Iris pigment epithelial cell (primary cell): ENCODE results near the gene MED28.

Experiments
- DNase-seq: peaks from one replicate; pipeline ENCODE4 v3.0.0-alpha.2; 2011; ENCODE audit warnings: low read depth

MED28 gene

DNA sequence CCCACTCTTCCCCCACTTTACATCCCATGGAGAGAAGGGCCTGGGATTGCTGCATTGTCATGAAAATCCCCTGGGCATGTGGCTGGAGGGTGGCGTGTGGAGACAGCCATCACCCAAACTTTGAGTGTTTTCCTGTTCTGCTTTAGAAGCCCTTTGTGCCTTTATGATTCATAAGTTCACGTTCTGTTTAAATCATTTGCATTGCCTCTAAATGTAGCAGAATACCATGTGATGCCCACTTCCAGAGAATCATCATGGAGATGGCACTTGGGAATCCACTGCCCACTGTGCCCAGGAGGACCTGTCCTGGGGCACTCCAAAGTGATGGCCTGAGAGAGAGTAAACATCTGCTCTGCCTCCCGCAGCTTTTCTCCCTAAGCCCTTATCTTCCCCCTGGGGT is 52.8 kb downstream of the MED28 start:
- no peak for DNase-seq

DNA sequence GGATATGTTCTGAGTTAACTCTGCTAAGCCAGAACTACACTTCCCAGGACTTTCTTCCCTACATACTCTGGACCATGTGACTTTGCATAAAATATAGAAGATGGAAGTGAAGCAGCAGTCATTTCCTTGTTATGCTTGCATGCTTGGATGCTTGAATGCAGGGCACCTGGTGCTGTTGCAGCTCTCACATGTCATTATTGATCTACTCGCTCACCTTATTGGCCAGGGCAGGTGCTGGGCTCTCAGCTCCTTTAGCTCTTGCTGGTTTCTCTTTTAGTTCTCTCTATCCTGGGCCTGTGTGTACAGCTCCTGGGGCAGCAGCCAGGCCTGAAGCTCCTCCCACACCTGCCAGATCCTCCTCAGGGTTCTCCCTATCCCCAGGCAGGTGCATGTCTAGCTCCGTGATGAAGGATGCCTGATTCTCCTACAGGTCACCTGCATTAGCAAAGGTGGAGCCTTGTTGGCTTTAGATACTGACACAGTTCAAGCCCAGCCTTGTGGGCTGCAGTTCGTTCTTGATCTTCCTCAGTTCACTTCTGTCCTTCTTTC is 53.3 kb downstream of the MED28 start:
- no peak for DNase-seq

DNA sequence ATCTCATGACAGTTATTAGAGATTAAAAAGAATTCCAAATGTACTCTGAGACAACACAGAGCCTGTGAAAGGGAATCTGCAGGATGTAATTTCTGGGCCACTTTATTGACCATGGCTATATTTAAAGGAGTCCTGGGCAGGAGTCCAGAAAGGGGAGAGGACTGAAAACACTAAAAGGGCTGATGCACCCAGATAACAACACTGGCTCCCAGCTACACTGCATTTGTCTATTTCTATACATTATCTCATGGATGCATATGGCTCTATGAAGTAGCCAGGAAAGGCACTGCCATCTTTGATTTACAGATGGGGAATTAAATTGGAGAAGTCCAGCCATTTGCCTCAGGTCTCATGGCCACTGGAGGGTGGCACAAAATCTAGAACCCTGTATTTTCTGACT is 56.0 kb downstream of the MED28 start:
- no peak for DNase-seq

DNA sequence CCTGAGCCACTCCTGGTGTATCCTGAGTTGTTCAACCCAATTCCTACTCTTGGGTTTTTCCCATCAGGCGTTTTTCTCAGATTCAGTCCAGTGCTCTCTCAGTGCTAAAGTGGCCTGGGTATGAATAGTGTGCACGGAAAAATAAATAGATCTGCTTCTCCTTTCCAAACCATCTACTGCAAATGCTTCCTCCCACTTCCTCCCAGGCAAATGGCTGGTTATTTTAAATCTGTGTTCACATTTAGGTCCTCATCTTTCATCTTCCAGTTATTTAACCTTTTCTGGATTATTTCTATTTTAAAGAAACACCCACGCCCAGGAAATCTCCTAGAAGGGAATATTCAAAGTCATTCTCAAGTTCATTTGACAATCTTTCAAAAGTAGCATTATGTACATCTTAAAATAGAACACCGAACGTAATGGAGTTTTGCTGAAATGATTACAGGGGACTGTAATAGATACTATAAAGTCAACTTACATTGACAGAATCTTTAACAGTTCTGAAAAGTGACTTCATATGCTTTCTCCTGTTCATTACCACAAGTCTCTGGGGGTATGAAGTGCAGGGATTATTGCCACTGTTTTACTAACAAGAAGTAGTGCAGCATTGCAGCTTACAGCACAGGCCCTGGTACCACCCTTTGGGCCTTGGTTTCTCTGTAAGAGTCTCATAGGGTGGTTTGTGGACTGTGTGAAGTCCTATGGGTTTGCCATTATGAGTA is 66.3 kb downstream of the MED28 start:
- DNase-seq = no peak

DNA sequence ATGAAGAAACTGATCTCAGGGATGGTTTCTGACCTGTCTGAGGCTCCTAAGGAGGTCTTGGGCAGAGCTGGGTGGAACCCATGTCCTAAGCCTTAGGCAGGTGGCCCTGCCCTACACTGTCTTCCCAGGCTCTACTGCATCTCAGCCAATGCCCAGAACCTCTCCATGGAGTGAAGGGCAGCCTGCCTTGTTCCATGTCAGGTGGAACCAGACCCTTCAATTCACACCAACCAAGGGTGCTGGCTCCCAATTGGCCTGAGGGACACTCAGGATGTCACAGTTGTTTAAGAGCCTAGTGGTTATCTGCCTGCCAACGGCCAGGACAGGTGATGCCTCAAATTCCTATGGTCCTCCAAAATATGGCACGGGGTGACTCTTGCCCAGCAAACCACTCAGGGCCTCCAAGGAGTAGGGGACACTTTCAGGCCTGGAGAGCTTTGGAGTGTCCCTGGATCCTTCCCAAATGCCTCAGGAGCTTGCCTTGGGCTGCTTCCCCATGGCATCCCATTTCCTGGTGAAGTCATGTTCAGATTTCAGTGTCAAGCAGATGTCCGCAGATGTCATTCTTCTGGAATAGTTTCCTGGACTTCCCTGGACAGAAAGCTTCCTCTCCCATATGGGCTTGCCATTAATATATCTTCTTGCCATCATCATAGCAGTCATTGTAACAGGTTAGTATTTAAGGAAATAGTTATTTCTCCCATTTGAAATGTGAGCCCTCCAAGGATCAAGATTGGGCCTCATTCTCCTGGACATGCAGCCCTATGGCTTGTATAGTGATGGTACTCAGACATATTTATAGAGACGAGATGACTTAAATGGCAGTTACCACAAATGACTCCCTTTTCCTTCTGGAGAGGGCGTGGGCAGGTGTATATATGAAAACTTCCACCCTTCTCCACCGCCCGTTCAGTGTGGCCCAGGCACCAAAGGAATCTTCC is 67.1 kb downstream of the MED28 start:
- DNase-seq = no peak

DNA sequence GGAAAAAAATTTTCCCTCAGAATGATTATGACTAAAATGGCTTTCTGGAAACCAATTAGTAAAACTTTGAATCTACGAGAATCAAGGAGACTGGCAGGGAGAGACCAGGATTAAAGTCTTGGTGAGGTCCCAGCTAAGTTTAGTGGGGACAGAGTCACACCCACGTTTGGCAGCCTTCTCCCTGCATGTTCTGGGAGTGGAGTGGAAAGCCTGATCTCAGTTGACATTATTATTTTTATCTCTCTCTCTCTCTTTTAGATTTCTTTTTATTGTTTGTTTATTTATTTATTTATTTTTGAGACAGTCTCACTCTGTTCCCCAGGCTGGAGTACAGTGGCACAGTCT is 67.8 kb downstream of the MED28 start:
- DNase-seq = no peak
